ENCODE measurements around the gene ARHGAP8. TPM values are rescaled to one million over a fixed set of nuclear protein-coding genes. Genes with fewer than 3 reads are reported as not detected.
A peak's percentile ranks its signal among the peaks of the same experiment; 100 is the strongest.
"Not testable (repeated sequence)": the region's sequence is repeated elsewhere in the genome, so short reads cannot be mapped to it uniquely, and the experiment has no call there.

The ARHGAP8 gene
- total RNA-seq, 2 experiments from 2014 or later = 0.30 to 0.37 TPM

DNA sequence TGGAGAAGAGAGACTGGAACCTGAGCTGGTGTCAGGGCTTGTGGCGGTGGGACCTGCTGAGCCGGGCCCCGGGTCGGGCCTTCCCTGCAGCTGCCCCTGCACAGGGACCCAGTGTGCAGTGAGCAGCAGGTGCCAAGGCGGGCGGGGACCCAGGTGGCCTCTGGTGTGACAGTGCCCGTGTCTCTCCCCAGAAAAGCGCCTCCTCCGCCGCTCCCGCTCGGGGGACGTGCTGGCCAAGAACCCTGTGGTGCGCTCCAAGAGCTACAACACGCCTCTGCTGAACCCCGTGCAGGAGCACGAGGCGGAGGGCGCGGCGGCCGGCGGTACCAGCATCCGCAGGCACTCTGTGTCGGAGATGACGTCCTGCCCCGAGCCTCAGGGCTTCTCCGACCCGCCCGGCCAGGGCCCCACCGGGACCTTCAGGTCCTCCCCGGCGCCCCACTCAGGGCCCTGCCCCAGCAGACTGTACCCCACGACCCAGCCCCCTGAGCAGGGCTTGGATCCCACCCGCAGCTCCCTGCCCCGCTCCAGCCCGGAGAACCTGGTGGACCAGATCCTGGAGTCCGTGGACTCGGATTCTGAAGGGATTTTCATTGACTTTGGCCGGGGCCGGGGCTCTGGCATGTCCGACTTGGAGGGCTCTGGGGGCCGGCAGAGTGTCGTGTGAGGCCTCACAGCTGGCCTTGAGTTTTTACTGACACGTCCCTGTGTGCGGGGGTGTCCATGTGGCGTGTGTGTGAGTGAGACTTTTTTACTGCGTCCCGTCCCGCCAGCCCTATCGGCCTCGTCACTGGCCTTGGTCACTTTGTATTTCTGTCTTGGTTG lies 15.6 kb upstream of the ARHGAP8 start:
- DNase-seq = no peak
- H3K27me3 Mint-ChIP-seq = no peaks in the 10 kb centered on the region
- H3K4me3 Mint-ChIP-seq = no peak overlapping the region
- peaks cover 2% of the 10 kb centered on the region for H3K9me3 Mint-ChIP-seq
- no peak overlapping the region for H3K27ac Mint-ChIP-seq
- H3K4me1 Mint-ChIP-seq = no peaks in the 10 kb centered on the region
- H3K36me3 Mint-ChIP-seq (ENCODE audit: low read depth) = no peaks in the 10 kb centered on the region
- CTCF ChIA-PET = interaction anchor here (0.6 to 2.5 kb wide), 7 partner anchors 12 to 73 kb away, joined by 3 to 17 read pairs (median 3); no protein-coding TSS in a partner anchor
- POLR2A ChIA-PET = no interaction called here

DNA sequence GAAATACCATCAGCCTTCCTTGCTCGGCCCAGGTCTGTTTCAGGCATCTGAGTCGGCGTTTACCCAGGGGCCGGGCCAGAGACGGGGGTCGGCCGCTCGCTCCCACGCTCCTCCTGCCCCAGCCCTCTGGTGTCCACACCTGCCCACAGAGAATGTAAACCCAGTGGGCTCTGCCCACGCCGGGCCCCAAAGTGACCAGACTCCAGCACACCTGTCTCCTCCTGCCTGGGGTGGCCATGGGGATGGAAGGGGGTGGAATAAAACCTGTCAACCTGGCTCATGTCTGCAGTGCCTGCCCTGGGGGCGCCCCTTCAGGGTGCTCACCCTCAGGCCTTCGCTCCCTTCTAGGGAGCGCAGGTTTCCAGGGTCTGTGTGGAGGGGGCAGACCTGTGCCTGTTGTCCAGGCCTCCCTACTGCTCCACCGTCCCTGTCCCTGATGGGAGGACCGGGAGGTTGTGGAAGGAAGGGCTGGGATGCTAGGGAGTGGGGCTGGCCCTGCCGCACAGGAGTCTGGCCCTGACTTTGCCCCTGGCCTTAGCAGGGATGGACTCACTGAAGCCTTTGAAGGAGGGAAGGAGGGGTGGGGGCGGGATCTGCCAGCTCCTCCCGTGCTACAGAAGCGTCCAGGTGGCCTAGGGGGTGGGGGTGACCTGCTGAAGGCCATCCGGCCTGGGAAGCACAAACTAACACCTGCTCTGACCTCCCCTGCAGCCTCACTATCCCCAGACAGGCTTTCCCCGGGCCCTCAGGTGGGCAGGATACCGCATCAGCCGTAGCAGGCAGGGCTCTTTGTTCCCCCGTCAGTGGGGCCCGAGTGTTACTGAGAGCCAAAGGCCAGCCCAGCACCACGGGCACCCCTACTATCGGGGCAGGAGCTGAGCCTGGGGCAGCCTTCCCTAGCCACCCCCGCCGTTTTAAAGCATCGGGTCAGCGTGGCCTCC lies 14.7 kb upstream of the ARHGAP8 start:
- Mint-ChIP-seq H3K4me3 (no peak overlapping the region), H3K27me3 (no peaks in the 10 kb centered on the region), H3K4me1 (no peaks in the 10 kb centered on the region), H3K9me3 (no peaks in the 10 kb centered on the region), H3K27ac (no peak overlapping the region), H3K36me3 (ENCODE audit: low read depth) (no peaks in the 10 kb centered on the region)
- POLR2A ChIA-PET = no interaction called here
- DNase-seq = no peak
- CTCF ChIA-PET = interaction anchor here (0.7 to 1.7 kb wide), 2 partner anchors 40 to 52 kb away, joined by 3 to 4 read pairs; no protein-coding TSS in a partner anchor

DNA sequence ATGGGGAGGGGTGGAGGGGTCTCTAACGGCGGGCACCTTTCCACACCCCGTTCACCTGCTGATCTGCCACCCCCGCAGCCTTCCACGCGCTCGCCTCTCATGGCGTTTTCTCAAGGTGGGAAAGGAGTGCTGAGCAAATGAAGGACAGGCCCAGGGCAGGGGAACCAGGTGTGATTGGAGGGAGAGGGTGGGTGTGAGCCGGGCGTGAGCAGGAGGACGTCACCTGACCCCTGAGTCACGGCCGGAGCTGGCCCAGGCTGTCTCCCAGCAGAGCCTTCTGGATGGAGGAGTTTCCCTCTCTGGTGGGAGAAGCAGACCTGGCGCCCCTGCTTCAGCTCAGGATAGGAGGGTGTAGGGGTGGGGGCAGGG lies 14.0 kb upstream of the ARHGAP8 start:
- Mint-ChIP-seq H3K27ac (no peak overlapping the region), H3K9me3 (no peaks in the 10 kb centered on the region), H3K27me3 (no peaks in the 10 kb centered on the region), H3K36me3 (ENCODE audit: low read depth) (no peaks in the 10 kb centered on the region), H3K4me3 (no peak overlapping the region), H3K4me1 (no peaks in the 10 kb centered on the region)
- POLR2A ChIA-PET = no interaction called here
- no peak for DNase-seq
- CTCF ChIA-PET = interaction anchor here (0.6 to 0.7 kb wide), 2 partner anchors 53 to 120 kb away, joined by 3 read pairs; no protein-coding TSS in a partner anchor

DNA sequence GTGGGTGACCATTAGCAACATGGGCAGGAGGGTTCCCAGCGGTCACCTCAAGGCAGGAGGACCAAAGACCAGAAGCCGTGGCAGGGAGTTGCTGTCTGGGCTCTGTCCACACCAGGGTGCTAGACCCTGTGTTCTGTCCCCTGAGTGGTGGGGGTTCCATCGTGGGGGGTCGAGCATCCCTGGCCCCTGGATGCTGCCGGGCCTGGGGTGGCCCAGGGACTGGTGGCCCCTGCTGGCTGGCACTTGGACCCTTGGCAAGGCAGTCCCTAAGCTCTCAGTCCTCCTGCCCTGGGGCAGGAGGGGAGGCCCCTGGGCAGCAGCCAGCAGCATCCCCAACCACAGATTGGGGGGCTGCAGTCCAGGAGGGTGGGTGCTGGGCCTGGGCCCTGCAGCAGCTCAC lies 13.4 kb upstream of the ARHGAP8 start:
- Mint-ChIP-seq H3K27me3 (no peaks in the 10 kb centered on the region), H3K9me3 (no peaks in the 10 kb centered on the region), H3K4me1 (no peaks in the 10 kb centered on the region), H3K27ac (no peak overlapping the region), H3K36me3 (ENCODE audit: low read depth) (no peaks in the 10 kb centered on the region), H3K4me3 (no peak overlapping the region)
- no peak for DNase-seq
- POLR2A ChIA-PET = no interaction called here
- CTCF ChIA-PET = interaction anchor here (0.6 kb wide), 1 partner anchor 119 kb away, joined by 3 read pairs; no protein-coding TSS in a partner anchor

DNA sequence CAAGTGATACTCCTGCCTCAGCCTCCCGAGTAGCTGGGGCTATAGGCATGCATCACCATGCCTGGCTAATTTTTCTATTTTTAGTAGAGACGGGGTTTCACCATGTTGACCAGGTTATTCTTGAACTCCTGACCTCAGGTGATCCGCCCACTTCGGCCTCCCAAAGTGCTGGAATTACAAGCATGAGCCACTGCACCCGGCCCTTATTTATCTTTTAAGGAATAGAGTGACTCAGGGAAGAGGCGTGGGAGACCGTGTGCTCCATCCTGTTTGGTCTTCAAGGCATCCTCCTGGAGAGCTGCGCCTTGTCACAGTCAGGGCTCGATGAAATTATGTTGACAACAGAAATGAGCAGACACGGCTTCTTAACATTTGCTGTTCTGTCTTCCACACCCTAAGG lies 12.7 kb upstream of the ARHGAP8 start:
- H3K27ac Mint-ChIP-seq; H3K27me3 Mint-ChIP-seq; H3K4me3 Mint-ChIP-seq; H3K4me1 Mint-ChIP-seq; H3K9me3 Mint-ChIP-seq; H3K36me3 Mint-ChIP-seq (ENCODE audit: low read depth); POLR2A ChIA-PET; DNase-seq; CTCF ChIA-PET: not testable (repeated sequence)

DNA sequence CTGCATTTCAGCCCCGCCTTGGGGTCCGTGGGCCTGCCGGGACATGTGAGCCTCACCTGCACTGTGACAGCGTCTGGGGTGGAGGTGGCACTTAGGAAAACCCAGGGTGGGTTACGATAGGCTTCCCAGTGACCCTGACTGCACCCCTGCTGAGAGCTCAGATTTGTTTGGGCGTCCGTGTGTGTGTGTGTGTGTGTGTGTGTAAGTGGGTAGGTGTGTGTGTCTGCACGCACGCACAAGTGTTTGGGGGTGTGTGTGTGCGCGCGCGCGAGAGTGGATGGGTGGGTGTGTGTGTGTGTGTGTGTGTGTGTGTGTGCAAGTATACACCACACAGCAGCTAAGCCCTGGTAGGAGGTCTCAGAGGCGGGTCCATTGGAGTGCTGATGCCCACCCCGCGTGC lies 12.1 kb upstream of the ARHGAP8 start:
- Mint-ChIP-seq H3K4me3 (no peak overlapping the region), H3K27ac (no peak overlapping the region), H3K27me3 (no peaks in the 10 kb centered on the region), H3K4me1 (no peaks in the 10 kb centered on the region), H3K9me3 (no peaks in the 10 kb centered on the region), H3K36me3 (ENCODE audit: low read depth) (no peaks in the 10 kb centered on the region)
- ChIA-PET POLR2A (no interaction called here), CTCF (no interaction called here)
- no peak for DNase-seq

DNA sequence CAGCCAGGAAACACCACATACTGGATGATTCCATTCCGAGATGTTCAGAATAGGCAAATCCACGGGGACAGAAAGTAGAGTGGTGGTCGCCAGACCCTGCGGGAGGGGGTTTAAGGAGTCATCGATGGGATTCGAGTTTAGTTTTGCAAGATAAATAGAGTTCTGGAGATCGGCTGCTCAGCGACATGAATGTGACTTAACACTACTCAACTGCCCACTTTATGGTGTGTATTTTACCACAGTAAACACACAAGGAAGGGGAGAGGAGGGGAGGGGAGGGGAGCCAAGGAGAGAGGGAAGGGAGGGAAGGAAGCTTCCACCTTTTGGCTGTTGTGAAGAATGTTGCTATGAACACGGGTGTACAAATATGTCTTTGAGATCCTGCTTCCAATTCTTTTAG lies 10.4 kb upstream of the ARHGAP8 start:
- H3K4me3 Mint-ChIP-seq = no peak overlapping the region
- no peaks in the 10 kb centered on the region for H3K4me1 Mint-ChIP-seq
- H3K27ac Mint-ChIP-seq = peak overlapping the region; percentile 25
- H3K9me3 Mint-ChIP-seq = no peaks in the 10 kb centered on the region
- no peak for DNase-seq
- ChIA-PET POLR2A (no interaction called here), CTCF (no interaction called here)
- no peaks in the 10 kb centered on the region for H3K36me3 Mint-ChIP-seq (ENCODE audit: low read depth)
- H3K27me3 Mint-ChIP-seq = peaks cover 8% of the 10 kb centered on the region

DNA sequence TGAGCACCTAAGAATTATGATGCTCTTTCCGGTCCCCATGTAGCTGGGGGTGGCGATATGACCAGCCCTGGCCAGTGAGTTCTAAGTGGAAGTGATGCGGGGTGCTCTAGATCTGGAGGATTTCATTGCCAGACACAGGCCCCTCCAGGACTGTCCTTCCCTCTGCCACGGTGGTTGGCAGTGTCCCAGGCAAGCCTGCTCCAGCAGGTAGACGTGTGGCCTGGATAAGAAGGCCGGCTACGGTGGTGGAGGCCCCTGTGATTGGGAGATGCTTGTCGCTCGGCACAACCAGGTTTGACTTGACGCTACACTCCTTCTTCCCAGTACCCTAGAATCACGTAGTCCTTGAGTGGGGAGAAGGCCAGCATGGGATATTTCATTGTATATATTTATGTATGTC lies 9.1 kb upstream of the ARHGAP8 start:
- no peaks in the 10 kb centered on the region for H3K36me3 Mint-ChIP-seq (ENCODE audit: low read depth)

DNA sequence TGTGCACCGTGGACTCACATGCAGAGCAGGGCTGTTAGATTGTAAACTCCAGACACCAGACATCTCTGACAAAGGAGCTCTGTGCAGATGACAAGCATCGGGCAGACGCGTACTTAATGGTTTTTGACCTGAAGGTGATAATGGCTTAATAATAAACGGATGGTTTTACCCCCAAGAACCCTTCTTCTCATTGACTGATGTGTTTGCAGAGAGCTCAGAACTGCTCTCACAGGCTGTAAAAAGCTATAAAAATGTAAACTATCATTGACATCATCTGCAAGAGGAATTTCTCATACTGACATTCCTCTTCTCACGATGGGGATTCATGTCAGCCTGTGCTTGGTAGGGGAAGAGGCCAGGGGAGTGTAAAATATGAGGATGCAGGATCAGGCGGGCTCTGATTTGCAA lies 8.6 kb upstream of the ARHGAP8 start:
- H3K4me3 Mint-ChIP-seq = no peak overlapping the region
- DNase-seq = no peak
- H3K27me3 Mint-ChIP-seq = peaks cover 11% of the 10 kb centered on the region
- POLR2A ChIA-PET = no interaction called here
- no peaks in the 10 kb centered on the region for H3K36me3 Mint-ChIP-seq (ENCODE audit: low read depth)
- H3K9me3 Mint-ChIP-seq = no peaks in the 10 kb centered on the region
- no peaks in the 10 kb centered on the region for H3K4me1 Mint-ChIP-seq
- CTCF ChIA-PET = no interaction called here
- H3K27ac Mint-ChIP-seq = no peak overlapping the region

More for the DNA sequence above, 9.1 kb upstream of the ARHGAP8 start:
- POLR2A ChIA-PET = no interaction called here
- Mint-ChIP-seq H3K4me1 (no peaks in the 10 kb centered on the region), H3K9me3 (no peaks in the 10 kb centered on the region), H3K27me3 (peaks cover 11% of the 10 kb centered on the region), H3K4me3 (no peak overlapping the region), H3K27ac (no peak overlapping the region)
- CTCF ChIA-PET = no interaction called here
- no peak for DNase-seq

DNA sequence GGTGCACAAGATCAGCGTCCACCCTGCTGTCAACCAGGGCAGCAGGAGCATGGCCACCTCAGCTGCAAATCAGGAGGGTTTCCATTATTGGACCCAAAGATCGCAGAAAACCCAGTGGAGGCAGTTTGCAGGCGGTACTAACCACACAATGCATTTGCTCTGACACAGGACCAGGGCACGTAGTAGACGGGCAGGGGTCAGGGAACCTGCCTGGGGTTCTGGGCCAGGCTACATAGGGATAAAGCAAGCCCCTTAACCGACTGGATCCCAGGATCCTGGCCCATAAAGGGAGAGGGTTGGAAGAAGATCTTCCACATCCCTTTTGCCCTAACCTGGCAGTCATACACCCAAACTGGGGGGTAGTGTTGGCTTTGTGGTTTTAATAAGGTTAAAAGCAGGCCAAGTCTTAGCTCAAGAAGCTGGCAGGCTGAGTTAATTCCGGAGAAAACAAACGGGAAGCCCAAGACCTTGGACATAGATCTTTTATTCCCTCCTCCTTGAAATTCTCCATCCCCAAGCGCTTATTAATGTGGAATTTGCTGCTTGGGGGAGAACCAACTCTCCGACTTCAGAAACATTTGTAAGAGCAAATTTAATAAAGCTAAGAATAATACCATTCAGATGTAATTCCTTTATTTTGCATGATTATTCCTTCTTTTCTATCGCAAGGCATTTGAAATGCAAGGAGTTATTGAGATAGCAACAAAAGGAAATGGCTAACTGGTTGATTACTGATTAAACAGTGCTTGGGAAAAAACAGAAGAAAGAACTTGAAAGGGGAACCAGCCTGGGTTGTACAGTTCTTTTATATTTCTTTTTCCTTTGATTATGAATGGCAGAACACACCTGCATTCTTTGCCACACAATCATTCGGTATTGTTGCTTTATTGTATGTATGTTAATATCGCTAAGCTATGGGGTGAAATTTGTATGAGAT lies 6.3 kb upstream of the ARHGAP8 start:
- CTCF ChIA-PET = no interaction called here

DNA sequence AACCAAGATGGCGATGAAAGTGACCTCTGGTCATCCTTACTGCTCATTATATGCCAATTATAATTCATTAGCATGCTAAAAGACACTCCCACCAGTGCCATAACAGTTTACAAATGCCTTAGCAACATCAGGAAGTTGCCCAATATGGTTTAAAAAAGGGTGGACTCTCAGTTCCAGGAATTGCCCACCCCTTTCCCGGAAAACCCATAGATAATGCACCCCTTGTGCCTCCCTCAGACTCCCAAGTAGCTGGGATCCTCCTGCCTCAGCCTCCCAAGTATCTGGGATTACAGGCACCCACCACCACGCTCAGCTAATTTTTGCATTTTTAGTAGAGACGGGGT lies 4.6 kb upstream of the ARHGAP8 start:
- H3K36me3 Mint-ChIP-seq (ENCODE audit: low read depth); DNase-seq; H3K4me1 Mint-ChIP-seq; H3K9me3 Mint-ChIP-seq; H3K27ac Mint-ChIP-seq; H3K4me3 Mint-ChIP-seq; POLR2A ChIA-PET; CTCF ChIA-PET: not testable (repeated sequence)
- peaks cover 29% of the 10 kb centered on the region for H3K27me3 Mint-ChIP-seq

More for the DNA sequence above, 6.3 kb upstream of the ARHGAP8 start:
- DNase-seq = no peak
- Mint-ChIP-seq H3K4me1 (no peaks in the 10 kb centered on the region), H3K36me3 (ENCODE audit: low read depth) (no peaks in the 10 kb centered on the region), H3K9me3 (no peaks in the 10 kb centered on the region), H3K4me3 (no peak overlapping the region), H3K27ac (no peak overlapping the region), H3K27me3 (peaks cover 21% of the 10 kb centered on the region)
- POLR2A ChIA-PET = no interaction called here

DNA sequence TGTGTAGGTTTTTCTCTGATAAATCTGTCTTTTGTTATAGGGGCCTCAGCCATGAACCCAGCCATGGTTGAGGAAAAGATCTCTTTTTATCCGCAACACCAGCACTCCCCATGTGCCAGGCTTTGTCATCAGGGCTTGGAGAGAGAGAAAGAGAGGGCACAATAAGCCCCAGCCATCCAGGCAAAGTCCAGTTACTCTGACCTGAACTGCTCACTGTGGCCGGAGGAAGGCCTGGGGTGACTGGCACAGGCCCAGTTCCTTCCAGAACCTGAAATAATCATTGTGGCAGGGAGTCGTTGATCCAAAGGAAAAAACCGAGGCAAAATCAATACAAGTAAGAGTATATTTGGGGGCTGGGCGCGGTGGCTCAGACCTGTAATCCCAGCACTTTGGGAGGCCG lies 3.9 kb upstream of the ARHGAP8 start:
- H3K9me3 Mint-ChIP-seq = no peaks in the 10 kb centered on the region
- peaks cover 4% of the 10 kb centered on the region for H3K4me1 Mint-ChIP-seq
- DNase-seq = no peak
- H3K27ac Mint-ChIP-seq = no peak overlapping the region
- CTCF ChIA-PET = no interaction called here
- H3K36me3 Mint-ChIP-seq (ENCODE audit: low read depth) = no peaks in the 10 kb centered on the region
- no peak overlapping the region for H3K4me3 Mint-ChIP-seq
- POLR2A ChIA-PET = no interaction called here
- H3K27me3 Mint-ChIP-seq = peaks cover 37% of the 10 kb centered on the region

DNA sequence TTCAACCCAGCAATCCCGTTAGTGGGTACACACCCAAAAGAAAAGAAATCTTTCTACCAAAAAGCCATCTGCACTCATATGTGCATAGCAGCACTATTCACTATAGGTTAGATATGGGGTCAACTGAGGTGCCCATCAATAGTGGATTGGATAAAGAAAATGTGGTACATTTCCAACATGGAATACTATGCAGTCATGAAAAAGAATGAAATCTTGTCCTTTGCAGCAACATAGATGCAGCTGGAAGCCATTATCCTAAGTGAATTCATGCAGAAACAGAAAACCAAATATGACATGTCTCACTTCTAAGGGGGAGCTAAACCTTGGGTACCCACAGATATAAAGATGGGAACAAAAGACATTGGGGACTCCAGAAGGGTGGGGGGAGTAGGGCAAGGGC lies 1.9 kb upstream of the ARHGAP8 start:
- CTCF ChIA-PET = no interaction called here
- no peaks in the 10 kb centered on the region for H3K36me3 Mint-ChIP-seq (ENCODE audit: low read depth)
- H3K4me3 Mint-ChIP-seq = no peak overlapping the region
- H3K27me3 Mint-ChIP-seq = peaks cover 56% of the 10 kb centered on the region
- DNase-seq = no peak
- H3K4me1 Mint-ChIP-seq = peaks cover 4% of the 10 kb centered on the region
- no peak overlapping the region for H3K27ac Mint-ChIP-seq
- POLR2A ChIA-PET = no interaction called here
- no peaks in the 10 kb centered on the region for H3K9me3 Mint-ChIP-seq

Measured in activated CD4-positive, alpha-beta T cell treated with anti-CD3 and anti-CD28 coated beads, Interleukin-2, amount 10 ng/mL, durations not matched to agents 7 days and 5 days (primary cell).